Caco-2 (cell line): Measurements from ENCODE around the gene RD3L. TPM values are rescaled to one million over a fixed set of nuclear protein-coding genes. Genes with fewer than 3 reads are reported as not detected.

Source experiments
- BruUV-seq: library from RNA; stranded (reverse); fragments of 400-500 nt; replicated peaks from 2 replicates; lab custom pipeline; 2021; lab: Mats Ljungman, UMichigan
- CTCF ChIA-PET: fragments of 300-600 bp; sonication (Branson Sonifier 250); formaldehyde crosslinking; loops from one replicate; lab custom pipeline; 2022; ENCODE audit warnings: antibody characterized with exemption; lab: Charles Lee
- POLR2A ChIA-PET: fragments of 300-600 bp; sonication (Branson Sonifier 250); formaldehyde crosslinking; loops from one replicate; lab custom pipeline; 2022; ENCODE audit warnings: antibody characterized with exemption; lab: Charles Lee
- DNase-seq, 2 experiments: peaks; one replicate each; pipeline versions ENCODE4 v3.0.0 to v3.0.0-alpha.2; 2020 to 2022
- H3K27me3 ChIP-seq: replicated peaks from 2 replicates; pipeline ENCODE4 v1.6.0; 2011; ENCODE audit warnings: low read length; ENCODE audit not compliant: control insufficient read depth, insufficient read depth
- H3K36me3 ChIP-seq: 2 replicates; pipeline ENCODE4 v1.5.1; 2011; ENCODE audit warnings: low read length; ENCODE audit not compliant: control insufficient read depth, insufficient read depth
- H3K4me1 ChIP-seq: fragments of 250-450 bp; sonication (Bioruptor Pico); 2 replicates; pipeline ENCODE4 v1.5.1; 2020; ENCODE audit warnings: mild to moderate bottlenecking
- H3K4me3 ChIP-seq: 2 replicates; pipeline ENCODE4 v1.5.1; 2011; ENCODE audit warnings: low read depth, mild to moderate bottlenecking, control low read depth, low read length
- H3K9me3 ChIP-seq: fragments of 250-450 bp; sonication (Bioruptor Pico); 2 replicates; pipeline ENCODE4 v1.5.1; 2020; ENCODE audit warnings: mild to moderate bottlenecking, moderate library complexity
- H3K27ac Mint-ChIP-seq: one replicate; pipeline ENCODE4 v1.8.0; 2022; ENCODE audit warnings: mixed read lengths; ENCODE audit not compliant: unreplicated experiment
- H3K27me3 Mint-ChIP-seq: one replicate; pipeline ENCODE4 v1.8.0; 2022; ENCODE audit warnings: mixed read lengths; ENCODE audit not compliant: insufficient read depth, unreplicated experiment
- H3K36me3 Mint-ChIP-seq: one replicate; pipeline ENCODE4 v1.8.0; 2022; ENCODE audit warnings: mild to moderate bottlenecking, mixed read lengths; ENCODE audit not compliant: insufficient read depth, unreplicated experiment
- H3K4me1 Mint-ChIP-seq: one replicate; pipeline ENCODE4 v1.8.0; 2022; ENCODE audit warnings: low read depth, mixed read lengths; ENCODE audit not compliant: unreplicated experiment
- H3K4me3 Mint-ChIP-seq: one replicate; pipeline ENCODE4 v1.8.0; 2022; ENCODE audit warnings: mild to moderate bottlenecking, moderate library complexity, mixed read lengths; ENCODE audit not compliant: unreplicated experiment
- H3K9me3 Mint-ChIP-seq: one replicate; pipeline ENCODE4 v1.8.0; 2022; ENCODE audit warnings: mixed read lengths; ENCODE audit not compliant: unreplicated experiment
- CTCF ChIP-seq, 2 experiments: fragments of 200-600 bp in 1 of 2; IDR thresholded peaks; 1 replicate in 1 of 2; 2 replicates in 1 of 2; pipeline versions ENCODE4 v1.5.1 to v1.8.0; 2011 to 2022; ENCODE audit warnings: antibody characterized with exemption in 1 of 2, control low read depth in 1 of 2, inconsistent platforms in 1 of 2, low read depth in 1 of 2, low read length in 1 of 2, mild to moderate bottlenecking in 1 of 2, moderate library complexity in 1 of 2; ENCODE audit not compliant: insufficient read depth in 1 of 2, severe bottlenecking in 1 of 2, unreplicated experiment in 1 of 2
- intact Hi-C: fragments of 100-400 bp; cut with micrococcal nuclease; formaldehyde crosslinking; loops from one replicate; pipeline ENCODE4 v1.10.0; 2022; ENCODE audit not compliant: unreplicated experiment
- total RNA-seq: library from RNA; stranded (reverse); gene quantifications from 2 replicates; pipeline ENCODE4 v1.2.3, GENCODE V29; 2022

Gene RD3L
- total RNA-seq, 1 experiment from 2014 or later, result not detected

GRCh38 chr14:103948442-103948841 is 6.1 kb upstream of the RD3L start:
- Mint-ChIP-seq H3K36me3 (no peaks in the 10 kb centered on the region), H3K4me1 (no peaks in the 10 kb centered on the region), H3K27ac (no peak overlapping the region), H3K9me3 (no peaks in the 10 kb centered on the region), H3K4me3 (no peak overlapping the region), H3K27me3 (peaks cover 18% of the 10 kb centered on the region)
- no peaks in the 10 kb centered on the region for H3K4me1 ChIP-seq
- intact Hi-C loops, result no loop called here
- BruUV-seq, result no TSS peak
- H3K4me3 ChIP-seq, result no peak overlapping the region
- DNase-seq, result no peak
- H3K27me3 ChIP-seq, result no peaks in the 10 kb centered on the region
- H3K36me3 ChIP-seq, result no peaks in the 10 kb centered on the region
- no peaks in the 10 kb centered on the region for H3K9me3 ChIP-seq
- ChIA-PET POLR2A (no interaction called here), CTCF (no interaction called here)
- no peak for TF ChIP-seq CTCF (IDR thresholded peaks at IDR 0.05; ENCODE audit: insufficient read depth in 1 of 2, low read depth in 1 of 2, low read length in 1 of 2, severe bottlenecking in 1 of 2, unreplicated experiment in 1 of 2)

- CTCF ChIA-PET, result no interaction called here
- Mint-ChIP-seq H3K27me3 (peaks cover 15% of the 10 kb centered on the region), H3K27ac (no peak overlapping the region), H3K36me3 (no peaks in the 10 kb centered on the region), H3K4me3 (no peak overlapping the region), H3K9me3 (no peaks in the 10 kb centered on the region), H3K4me1 (no peaks in the 10 kb centered on the region)
- no peak for TF ChIP-seq CTCF (IDR thresholded peaks at IDR 0.05; ENCODE audit: insufficient read depth in 1 of 2, low read depth in 1 of 2, low read length in 1 of 2, severe bottlenecking in 1 of 2, unreplicated experiment in 1 of 2)
- H3K4me3 ChIP-seq, result no peak overlapping the region
- no peaks in the 10 kb centered on the region for H3K9me3 ChIP-seq
- H3K27me3 ChIP-seq, result no peaks in the 10 kb centered on the region
- H3K36me3 ChIP-seq, result no peaks in the 10 kb centered on the region
- intact Hi-C loops, result no loop called here
- POLR2A ChIA-PET, result no interaction called here
- no TSS peak for BruUV-seq
- DNase-seq, result no peak
- H3K4me1 ChIP-seq, result no peaks in the 10 kb centered on the region
These were observed 4.6 kb upstream of the RD3L start for GRCh38 chr14:103946975-103947374.

- H3K4me1 ChIP-seq, result no peaks in the 10 kb centered on the region
- no TSS peak for BruUV-seq
- no peaks in the 10 kb centered on the region for H3K9me3 ChIP-seq
- no peaks in the 10 kb centered on the region for H3K4me1 Mint-ChIP-seq
- ChIA-PET POLR2A (no interaction called here), CTCF (interaction anchor here (0.7 kb wide), 1 partner anchor 63 kb away, joined by 3 read pairs; no protein-coding TSS in a partner anchor)
- H3K36me3 Mint-ChIP-seq, result no peaks in the 10 kb centered on the region
- DNase-seq, result no peak
- no peak for TF ChIP-seq CTCF (IDR thresholded peaks at IDR 0.05; ENCODE audit: insufficient read depth in 1 of 2, low read depth in 1 of 2, low read length in 1 of 2, severe bottlenecking in 1 of 2, unreplicated experiment in 1 of 2)
- H3K27ac Mint-ChIP-seq, result no peak overlapping the region
- H3K36me3 ChIP-seq, result no peaks in the 10 kb centered on the region
- H3K4me3 Mint-ChIP-seq, result no peak overlapping the region
- no peaks in the 10 kb centered on the region for H3K9me3 Mint-ChIP-seq
- intact Hi-C loops, result no loop called here
- H3K4me3 ChIP-seq, result no peak overlapping the region
- H3K27me3 Mint-ChIP-seq, result peaks cover 9% of the 10 kb centered on the region
- H3K27me3 ChIP-seq, result no peaks in the 10 kb centered on the region
These were observed 1.3 kb upstream of the RD3L start for GRCh38 chr14:103943673-103944072.
